ENCODE data around the gene ZNF429. TPM values are rescaled to one million over a fixed set of nuclear protein-coding genes. Genes with fewer than 3 reads are reported as not detected.
A peak's percentile ranks its signal among the peaks of the same experiment; 100 is the strongest.
"Not testable (repeated sequence)": the region's sequence is repeated elsewhere in the genome, so short reads cannot be mapped to it uniquely, and the experiment has no call there.

The ZNF429 gene
- total RNA-seq, 1 donor from 2014 or later: 4.1 TPM

DNA sequence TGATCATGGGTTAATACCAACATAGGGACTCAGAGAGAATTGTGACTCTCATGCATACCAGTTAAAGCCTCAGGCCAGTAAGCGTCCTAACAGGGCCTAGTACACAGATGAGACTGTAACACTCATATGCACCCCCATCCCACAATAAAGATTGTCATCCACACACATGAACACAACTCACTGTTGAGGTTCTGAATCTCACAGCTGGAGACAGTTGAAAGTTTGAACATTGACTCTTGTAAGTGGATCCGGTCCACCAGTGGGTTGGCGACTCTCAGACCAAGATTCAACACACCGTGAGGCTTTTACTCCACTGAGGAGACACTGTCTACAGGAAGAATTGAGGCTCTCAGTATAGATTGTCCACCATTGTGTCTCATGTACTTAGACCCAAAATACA is 88.1 kb downstream of the ZNF429 start:
- DNase-seq: no peak

DNA sequence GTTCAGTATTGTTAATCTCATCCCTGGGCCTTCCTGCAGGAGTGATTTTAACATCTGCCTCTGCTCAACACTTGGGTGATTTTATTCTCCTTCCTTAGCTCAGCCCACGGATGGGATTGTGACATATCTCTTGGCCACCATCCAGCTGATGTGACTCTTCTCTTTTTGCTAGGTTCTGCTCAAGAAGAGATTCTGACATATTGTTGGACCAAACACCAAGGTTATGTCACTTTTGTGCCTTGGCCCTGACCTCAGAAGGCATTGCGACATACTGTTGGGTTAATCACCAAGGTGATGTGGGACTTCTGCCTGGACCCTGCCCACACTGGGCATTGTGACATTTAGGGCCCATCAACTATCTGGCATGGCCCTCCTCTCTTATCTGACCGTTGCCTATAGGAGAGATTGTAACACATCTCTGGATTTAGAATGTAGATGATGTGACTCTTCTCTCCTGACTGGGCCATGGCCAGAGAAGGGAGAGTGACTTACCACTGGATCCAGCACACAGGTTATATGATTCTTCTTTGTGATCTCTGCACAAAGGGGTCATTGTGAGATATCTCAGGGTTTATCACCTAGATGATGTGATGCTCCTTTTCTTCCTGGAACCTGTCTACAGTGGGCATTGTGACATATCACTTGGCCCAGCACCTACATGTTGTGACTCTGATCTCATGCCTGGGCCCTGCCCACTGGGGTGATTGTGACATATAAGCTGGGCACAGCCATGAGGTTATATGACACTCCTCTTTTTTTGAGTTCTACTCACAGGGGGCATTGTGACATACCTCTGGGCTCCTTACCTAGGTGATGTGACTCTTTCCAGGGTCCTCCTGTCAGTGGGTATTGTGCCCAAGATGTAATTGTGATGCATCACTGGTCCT is 88.8 kb downstream of the ZNF429 start:
- DNase-seq: no peak

DNA sequence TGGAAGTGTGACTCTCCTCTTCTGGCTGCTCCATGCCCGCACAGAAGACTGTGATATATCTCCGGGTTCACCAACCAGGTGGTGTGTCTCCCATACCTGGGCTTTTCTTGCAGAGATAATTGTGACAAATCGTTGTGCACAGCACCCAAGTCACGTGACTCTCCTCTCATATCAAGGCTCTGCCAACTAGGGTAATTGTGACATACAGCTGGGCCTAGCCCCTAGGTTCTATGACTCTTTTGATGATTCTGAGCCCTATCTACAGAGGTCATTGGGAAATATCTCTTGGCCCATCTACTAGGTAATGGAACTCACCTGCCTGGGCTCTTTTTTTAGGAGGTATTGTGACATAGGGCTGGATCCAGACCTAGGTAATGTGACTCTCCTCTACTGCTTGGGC is 89.8 kb downstream of the ZNF429 start:
- no peak for DNase-seq

DNA sequence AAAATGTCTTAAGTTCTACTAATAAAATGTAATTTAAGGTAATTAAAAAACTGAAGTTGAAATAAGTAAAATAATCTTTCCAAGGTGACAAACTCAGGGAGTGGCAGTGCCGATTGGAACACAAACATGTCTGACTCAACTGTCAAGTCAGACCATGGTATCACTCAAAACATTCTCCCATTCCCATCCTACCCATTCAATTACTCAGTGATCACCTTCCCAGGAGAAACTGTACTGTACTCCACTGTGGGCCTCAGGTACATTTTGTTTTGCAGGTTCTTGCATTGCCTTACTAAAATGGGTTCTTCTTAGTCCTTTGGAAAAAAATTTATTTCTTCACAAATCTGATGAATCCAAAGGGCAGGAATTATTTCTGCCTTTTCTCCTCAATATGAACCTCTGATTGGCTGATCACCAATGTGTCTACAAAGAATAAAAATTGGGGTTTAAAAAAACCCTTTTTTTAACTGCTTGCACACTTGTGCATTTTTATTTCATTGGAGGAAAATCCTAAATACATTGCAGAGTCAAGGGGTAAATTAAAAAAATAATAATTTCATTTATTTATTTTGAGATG is 96.8 kb downstream of the ZNF429 start:
- no peak for DNase-seq

DNA sequence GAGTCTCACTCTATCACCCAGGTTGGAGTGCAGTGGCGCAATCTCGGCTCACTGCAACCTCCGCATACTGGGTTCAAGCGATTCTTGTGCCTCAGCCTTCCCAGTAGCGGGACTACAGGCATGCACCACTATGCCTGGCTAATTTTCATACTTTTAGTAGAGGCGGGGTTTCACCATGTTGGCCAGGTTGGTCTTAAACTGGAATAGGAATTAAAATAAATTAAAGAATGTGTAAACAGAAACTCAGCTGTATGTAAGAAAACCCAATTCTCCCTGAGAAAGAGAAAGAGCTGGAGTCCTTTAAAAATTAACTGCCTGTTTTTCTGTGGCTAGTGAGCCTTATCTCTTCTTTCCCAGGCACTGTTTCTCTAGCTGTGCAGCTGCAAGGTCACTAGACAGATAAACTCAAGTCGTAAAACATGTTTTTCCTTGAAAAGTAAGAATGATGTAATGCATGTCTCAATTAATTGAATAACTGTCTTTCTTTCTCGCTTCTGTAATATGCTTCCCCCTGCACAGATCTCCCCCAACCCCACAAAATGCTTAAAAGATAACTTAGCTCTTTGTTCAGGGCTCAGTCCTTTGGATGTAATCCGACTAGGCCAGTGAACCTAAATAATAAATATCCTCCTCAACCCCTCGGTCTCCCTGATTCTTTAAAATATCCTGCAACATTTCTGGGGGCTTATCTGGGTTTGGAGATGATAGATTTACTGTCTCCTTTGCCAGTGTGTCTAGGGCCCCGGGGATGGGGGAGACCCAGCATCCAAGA is 97.4 kb downstream of the ZNF429 start:
- DNase-seq: not testable (repeated sequence)

DNA sequence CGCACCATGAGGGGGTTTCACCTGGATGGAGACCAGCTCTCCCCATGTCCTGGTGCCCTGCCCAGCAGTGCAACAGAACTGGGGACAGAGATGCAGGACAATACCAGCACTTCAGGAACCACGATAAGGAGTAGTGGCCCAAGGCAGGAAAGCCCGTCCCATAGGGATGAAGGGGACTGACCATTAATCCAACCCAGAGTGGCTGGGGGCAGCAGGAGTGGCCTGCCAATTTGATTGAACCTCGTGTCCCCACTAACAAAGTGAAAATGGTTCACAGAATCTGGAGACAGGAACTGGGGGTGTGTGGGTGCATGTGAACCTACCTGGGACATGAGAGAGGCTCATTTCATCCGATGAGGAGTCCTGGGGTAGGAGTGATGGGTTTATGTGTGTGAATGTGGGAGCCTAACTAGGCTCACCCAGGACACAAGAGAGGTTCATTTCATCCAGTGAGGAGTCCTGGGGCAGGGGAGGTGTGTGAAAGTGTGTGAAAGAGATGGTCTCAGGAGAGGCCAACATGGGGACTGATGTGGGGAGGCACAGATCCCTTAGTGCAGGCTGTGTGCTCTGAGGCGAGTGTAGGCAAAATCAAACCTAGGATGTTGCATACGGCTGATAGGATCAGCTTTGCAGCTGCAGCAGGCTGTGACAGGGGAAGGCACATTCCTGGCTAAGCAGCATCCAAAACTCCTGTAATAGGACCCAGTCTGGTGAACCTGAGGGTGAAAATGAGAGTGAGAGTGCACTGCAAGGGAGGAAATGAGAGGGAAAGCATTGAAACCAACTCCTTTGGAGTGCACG is 98.2 kb downstream of the ZNF429 start:
- no peak for DNase-seq

DNA sequence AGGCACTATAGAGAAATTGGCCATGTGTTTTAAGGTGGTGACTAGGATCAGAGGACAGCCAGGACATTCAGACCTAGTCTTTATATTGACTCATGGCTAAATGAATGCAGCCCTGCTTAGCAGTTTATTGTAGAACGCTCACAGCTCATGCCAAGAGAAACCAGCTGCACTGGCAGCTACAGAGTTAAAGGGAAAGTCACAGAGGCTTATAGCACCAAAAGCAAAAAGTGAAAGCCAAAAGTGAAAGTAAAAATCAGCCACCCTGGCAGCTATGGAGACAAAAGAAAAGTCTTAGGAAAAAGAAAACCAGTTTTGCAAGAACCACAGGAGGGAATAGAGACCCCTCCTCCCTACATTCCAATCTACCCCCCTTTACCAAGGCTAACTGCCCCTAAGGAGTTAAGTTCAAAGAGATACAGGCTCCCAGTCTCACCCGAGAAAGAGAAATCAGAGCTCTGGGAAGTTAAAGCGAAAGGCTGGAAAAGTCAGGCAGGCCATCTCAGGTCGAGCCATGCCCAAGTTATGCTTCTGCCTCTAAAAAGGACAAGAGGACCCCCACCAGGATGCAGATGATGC is 99.0 kb downstream of the ZNF429 start:
- DNase-seq: peak; percentile 7

Other genes with a start within 250 kb of the ZNF429 start
- gene ZNF708, start 176.2 kb upstream of the ZNF429 start, total RNA-seq: 9.7 and 9.9 TPM in 2 replicates
- 4.1 and 4.8 TPM in 2 replicates for gene ZNF738, start 146.6 kb upstream of the ZNF429 start, total RNA-seq
- 10.8 and 11.9 TPM in 2 replicates for gene ZNF493, start 108.5 kb upstream of the ZNF429 start, total RNA-seq

Data from dermis blood vessel endothelial cell (primary cell).